Activated effector memory CD4-positive, alpha-beta T cell treated with Interleukin-2 at 50 U/mL for 16 hours (primary cell): ENCODE measurements around the gene BAG2.

Source experiments
- DNase-seq: peaks from one replicate; pipeline ENCODE4 v3.0.0-alpha.2; 2020

Gene BAG2

GRCh38 chr6:57177545-57178265 is 5.6 kb downstream of the BAG2 start:
- DNase-seq: no peak

- DNase-seq: no peak
Observed at GRCh38 chr6:57180596-57180995, 8.5 kb downstream of the BAG2 start.

- no peak for DNase-seq
Observed at GRCh38 chr6:57182017-57182432, 9.9 kb downstream of the BAG2 start.

GRCh38 chr6:57183336-57183735 is 11.2 kb downstream of the BAG2 start:
- DNase-seq: no peak

- DNase-seq: no peak
Observed at GRCh38 chr6:57190140-57190539, 18.0 kb downstream of the BAG2 start.

- no peak for DNase-seq
Observed at GRCh38 chr6:57193177-57193576, 21.1 kb downstream of the BAG2 start.

- no peak for DNase-seq
Observed at GRCh38 chr6:57195457-57195856, 23.3 kb downstream of the BAG2 start.

GRCh38 chr6:57198926-57199636 is 27.0 kb downstream of the BAG2 start:
- no peak for DNase-seq

GRCh38 chr6:57201718-57202117 is 29.6 kb downstream of the BAG2 start:
- no peak for DNase-seq

GRCh38 chr6:57205550-57206328 is 33.6 kb downstream of the BAG2 start:
- no peak for DNase-seq

- no peak for DNase-seq
Observed at GRCh38 chr6:57207141-57207540, 35.0 kb downstream of the BAG2 start.

GRCh38 chr6:57207872-57208271 is 35.7 kb downstream of the BAG2 start:
- DNase-seq: no peak

- no peak for DNase-seq
Observed at GRCh38 chr6:57209030-57209429, 36.9 kb downstream of the BAG2 start.

- DNase-seq: no peak
Observed at GRCh38 chr6:57210060-57210459, 37.9 kb downstream of the BAG2 start.

GRCh38 chr6:57215260-57215659 is 43.1 kb downstream of the BAG2 start:
- DNase-seq: no peak

- no peak for DNase-seq
Observed at GRCh38 chr6:57216235-57217101, 44.3 kb downstream of the BAG2 start.

GRCh38 chr6:57217270-57217669 is 45.1 kb downstream of the BAG2 start:
- DNase-seq: no peak

GRCh38 chr6:57220083-57220703 is 48.1 kb downstream of the BAG2 start:
- no peak for DNase-seq

- peak; percentile 18 for DNase-seq
Observed at GRCh38 chr6:57221191-57221935, 49.2 kb downstream of the BAG2 start.

- DNase-seq: peak; percentile 75
Observed at GRCh38 chr6:57221936-57222742, 50.0 kb downstream of the BAG2 start, which contains the start of gene RAB23. RAB23 (minus strand) TSS chr6:57222307; CDS start chr6:57210380, 11,927 bp downstream.

GRCh38 chr6:57222743-57223077 is 50.6 kb downstream of the BAG2 start:
- no peak for DNase-seq
